Natural killer cell (primary cell): ENCODE data around the gene GALNT16. TPM values are rescaled to one million over a fixed set of nuclear protein-coding genes. Genes with fewer than 3 reads are reported as not detected.

ENCODE experiments used
- ATAC-seq, 3 donors: fragments of 150-1000 bp in 2 of 3; fragments of 200-7000 bp in 1 of 3; cut with Tn5 transposase; 1 replicate in 1 of 3; 2 replicates in 2 of 3; pipeline ENCODE4 v1.10.0; 2021; ENCODE audit warnings: mild to moderate bottlenecking in 2 of 3, moderate library complexity in 2 of 3
- DNase-seq, 2 donors: peaks; one replicate each; pipeline versions ENCODE4 v3.0.0 to v3.0.0-alpha.2; 2013 to 2021; ENCODE audit warnings: mixed read lengths in 1 of 2
- H3K27ac ChIP-seq: one replicate; pipeline ENCODE4 v1.5.1; 2013; ENCODE audit warnings: mild to moderate bottlenecking, low read length
- H3K27me3 ChIP-seq: one replicate; pipeline ENCODE4 v1.6.1; 2013; ENCODE audit warnings: low read length; ENCODE audit not compliant: control insufficient read depth, insufficient read depth
- H3K36me3 ChIP-seq: one replicate; pipeline ENCODE4 v1.6.1; 2013; ENCODE audit warnings: low read length; ENCODE audit not compliant: control insufficient read depth, insufficient read depth
- H3K4me1 ChIP-seq: one replicate; pipeline ENCODE4 v1.6.1; 2013; ENCODE audit warnings: low read length; ENCODE audit not compliant: control insufficient read depth, insufficient read depth
- H3K4me3 ChIP-seq: one replicate; pipeline ENCODE4 v1.5.1; 2013; ENCODE audit warnings: low read length
- H3K9me3 ChIP-seq: one replicate; pipeline ENCODE4 v1.6.1; 2013; ENCODE audit warnings: low read length; ENCODE audit not compliant: control insufficient read depth, insufficient read depth
- H3K27ac Mint-ChIP-seq, 2 donors: one replicate each; pipeline ENCODE4 v1.8.0; 2022; ENCODE audit warnings: mild to moderate bottlenecking in 2 of 2, mixed read lengths in 2 of 2, moderate library complexity in 1 of 2
- H3K27me3 Mint-ChIP-seq, 2 donors: one replicate each; pipeline ENCODE4 v1.8.0; 2022; ENCODE audit warnings: low read depth in 2 of 2, mixed read lengths in 2 of 2
- H3K36me3 Mint-ChIP-seq: one replicate; pipeline ENCODE4 v1.8.0; 2022; ENCODE audit warnings: mixed read lengths
- H3K4me1 Mint-ChIP-seq, 2 donors: one replicate each; pipeline ENCODE4 v1.8.0; 2022; ENCODE audit warnings: mixed read lengths in 2 of 2
- H3K4me3 Mint-ChIP-seq: one replicate; pipeline ENCODE4 v1.8.0; 2022; ENCODE audit warnings: mild to moderate bottlenecking, moderate library complexity, mixed read lengths
- H3K9me3 Mint-ChIP-seq, 2 donors: one replicate each; pipeline ENCODE4 v1.8.0; 2022; ENCODE audit warnings: mixed read lengths in 2 of 2
- CTCF ChIP-seq: fragments of 200-600 bp; IDR thresholded peaks from one replicate; pipeline ENCODE4 v1.8.0; 2022; ENCODE audit warnings: antibody characterized with exemption
- WGBS: methylation state at CpG from one replicate; pipeline ENCODE4 v1.1.7; 2013; ENCODE audit warnings: missing lambda C conversion rate; ENCODE audit not compliant: insufficient coverage; 5-methylcytosine and 5-hydroxymethylcytosine counted together
- intact Hi-C: fragments of 100-400 bp; cut with micrococcal nuclease; formaldehyde crosslinking; loops from one replicate; pipeline ENCODE4 v1.14.2; 2022
- total RNA-seq, 4 donors: library from RNA; stranded (reverse); fragments of 120-200 nt in 1 of 4; gene quantifications; one replicate each; pipeline versions ENCODE4 v1.2.3 to v1.2.4, GENCODE V29; 2013 to 2022

GALNT16 gene
- total RNA-seq, 3 donors from 2014 or later (not counting 1 experiment from before 2014, with no cell fraction given), result not detected

DNA sequence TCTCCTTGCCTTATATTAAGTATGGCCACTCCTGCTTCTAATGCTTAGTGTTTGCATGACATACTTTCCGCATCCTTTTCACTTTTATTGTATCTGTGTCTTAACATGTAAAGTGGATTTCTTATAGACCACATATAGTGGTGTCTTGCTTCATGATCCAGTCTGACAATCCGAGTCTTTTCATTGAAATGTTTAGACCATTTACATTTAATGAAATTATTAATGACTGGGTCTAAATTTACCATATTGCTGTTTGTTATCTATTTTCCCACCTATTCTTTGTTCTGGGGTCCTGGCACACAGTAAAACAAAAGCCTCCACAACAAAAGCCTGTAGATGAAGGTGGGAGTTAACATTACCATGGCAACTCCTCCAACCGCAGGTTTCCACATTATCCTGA, 115.2 kb downstream of the GALNT16 start:
- no peak for TF ChIP-seq CTCF
- H3K4me1 ChIP-seq, result no peaks in the 10 kb centered on the region
- no CpG with 5 or more reads among the region's 3 CpGs for WGBS
- ATAC-seq (no peak), DNase-seq (no peak)
- Mint-ChIP-seq H3K4me3 (no peak overlapping the region), H3K27ac (no peak overlapping the region), H3K9me3 (no peaks in the 10 kb centered on the region), H3K27me3 (no peaks in the 10 kb centered on the region), H3K36me3 (peaks cover 16% of the 10 kb centered on the region), H3K4me1 (peaks cover 0 to 4% of the 10 kb centered on the region in 2 donors)
- H3K9me3 ChIP-seq, result no peaks in the 10 kb centered on the region
- no peak overlapping the region for H3K4me3 ChIP-seq
- no peaks in the 10 kb centered on the region for H3K27me3 ChIP-seq
- intact Hi-C loops, result no loop called here
- peaks cover 32% of the 10 kb centered on the region for H3K36me3 ChIP-seq
- no peak overlapping the region for H3K27ac ChIP-seq

GRCh38 chr14:69375722-69376121, 115.8 kb downstream of the GALNT16 start:
- no peak overlapping the region for H3K27ac ChIP-seq
- H3K4me1 ChIP-seq, result no peaks in the 10 kb centered on the region
- H3K4me3 ChIP-seq, result no peak overlapping the region
- Mint-ChIP-seq H3K4me1 (peaks cover 0 to 4% of the 10 kb centered on the region in 2 donors), H3K36me3 (peaks cover 16% of the 10 kb centered on the region), H3K4me3 (no peak overlapping the region), H3K27ac (no peak overlapping the region), H3K9me3 (no peaks in the 10 kb centered on the region), H3K27me3 (no peaks in the 10 kb centered on the region)
- intact Hi-C loops, result no loop called here
- ATAC-seq (no peak), DNase-seq (no peak)
- no peaks in the 10 kb centered on the region for H3K9me3 ChIP-seq
- H3K36me3 ChIP-seq, result peaks cover 37% of the 10 kb centered on the region
- WGBS, result 96% methylated on average over 5 of the region's 5 CpGs
- H3K27me3 ChIP-seq, result no peaks in the 10 kb centered on the region
- TF ChIP-seq CTCF, result no peak

DNA sequence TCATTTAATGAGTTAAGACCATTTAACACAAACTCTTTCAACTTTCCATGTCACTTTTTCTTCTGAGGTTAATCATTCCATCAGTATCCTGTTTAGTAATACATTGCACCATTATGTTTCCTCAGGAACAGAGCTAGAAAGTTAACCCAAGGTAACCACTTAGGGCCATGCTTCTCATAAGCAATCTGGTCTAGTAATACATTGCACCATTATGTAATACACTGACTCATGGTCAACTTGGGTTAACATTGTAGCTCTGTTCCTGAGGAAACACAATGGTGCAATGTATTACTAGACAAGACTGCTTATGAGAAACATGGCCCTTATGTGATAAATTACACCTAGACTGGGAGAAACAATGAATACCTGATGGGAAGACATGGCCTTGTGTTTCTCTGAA, 116.5 kb downstream of the GALNT16 start:
- Histone ChIP-seq H3K4me1 (no peaks in the 10 kb centered on the region), H3K36me3 (peaks cover 39% of the 10 kb centered on the region), H3K4me3 (no peak overlapping the region), H3K9me3 (no peaks in the 10 kb centered on the region), H3K27me3 (no peaks in the 10 kb centered on the region), H3K27ac (no peak overlapping the region)
- Mint-ChIP-seq H3K36me3 (peaks cover 16% of the 10 kb centered on the region), H3K27me3 (no peaks in the 10 kb centered on the region), H3K4me1 (peaks cover 0 to 4% of the 10 kb centered on the region in 2 donors), H3K4me3 (no peak overlapping the region), H3K27ac (no peak overlapping the region), H3K9me3 (no peaks in the 10 kb centered on the region)
- DNase-seq (no peak), ATAC-seq (no peak)
- TF ChIP-seq CTCF, result no peak
- intact Hi-C loops, result no loop called here

GRCh38 chr14:69378274-69378673, 118.3 kb downstream of the GALNT16 start:
- Histone ChIP-seq H3K9me3 (no peaks in the 10 kb centered on the region), H3K27ac (no peak overlapping the region), H3K4me1 (no peaks in the 10 kb centered on the region), H3K4me3 (no peak overlapping the region), H3K36me3 (peaks cover 41% of the 10 kb centered on the region), H3K27me3 (no peaks in the 10 kb centered on the region)
- peaks cover 0 to 4% of the 10 kb centered on the region in 2 donors for H3K4me1 Mint-ChIP-seq
- TF ChIP-seq CTCF, result no peak
- WGBS, result no CpG with 5 or more reads among the region's 2 CpGs
- H3K27me3 Mint-ChIP-seq, result no peaks in the 10 kb centered on the region
- intact Hi-C loops, result no loop called here
- peaks cover 16% of the 10 kb centered on the region for H3K36me3 Mint-ChIP-seq
- ATAC-seq (no peak), DNase-seq (no peak)
- no peaks in the 10 kb centered on the region for H3K9me3 Mint-ChIP-seq
- H3K4me3 Mint-ChIP-seq, result no peak overlapping the region
- no peak overlapping the region for H3K27ac Mint-ChIP-seq
